SK-N-SH (cell line): ENCODE results near the gene PSG4. TPM values are rescaled to one million over a fixed set of nuclear protein-coding genes. Genes with fewer than 3 reads are reported as not detected.
A peak's percentile ranks its signal among the peaks of the same experiment; 100 is the strongest.
"Not testable (repeated sequence)": the region's sequence is repeated elsewhere in the genome, so short reads cannot be mapped to it uniquely, and the experiment has no call there.

Experiments used
- CTCF ChIA-PET: fragments of 300-600, 350-600 bp; formaldehyde crosslinking; extraction: SDS; loops from one replicate; lab custom pipeline; 2021; lab: Yijun Ruan, JAX
- POLR2A ChIA-PET: fragments of 350-600 bp; sonication (Branson Sonifier 250); formaldehyde crosslinking; extraction: SDS; loops from one replicate; lab custom pipeline; 2020; ENCODE audit warnings: antibody characterized with exemption, inconsistent platforms; lab: Yijun Ruan, JAX
- DNase-seq: peaks from one replicate; pipeline ENCODE4 v3.0.0; 2012
- H2AFZ ChIP-seq: fragments of 200-600 bp; sonication (generic); 2 replicates; pipeline ENCODE4 v1.8.1; 2016; ENCODE audit warnings: antibody characterized with exemption, mild to moderate bottlenecking, low read depth
- H3F3A ChIP-seq: fragments of 200-600 bp; sonication (generic); replicated peaks from 2 replicates; pipeline ENCODE3; 2016; ENCODE audit warnings: antibody characterized with exemption, mild to moderate bottlenecking; ENCODE audit not compliant: insufficient read depth
- H3K27ac ChIP-seq, 2 experiments: fragments of 200-500 bp in 1 of 2; fragments of 200-600 bp in 1 of 2; sonication (Bioruptor generic) in 1 of 2; sonication (generic), shearing (Covaris generic) in 1 of 2; 2 replicates each; pipeline versions ENCODE4 v1.5.1 to v1.6.1; 2014 to 2016; ENCODE audit warnings: low read depth in 2 of 2, inconsistent platforms in 1 of 2, low read length in 1 of 2, mild to moderate bottlenecking in 1 of 2, mixed read lengths in 1 of 2
- H3K27me3 ChIP-seq: fragments of 200-600 bp; sonication (generic), shearing (Covaris generic); 2 replicates; pipeline ENCODE4 v1.6.1; 2016; ENCODE audit warnings: mixed run types; ENCODE audit not compliant: insufficient read depth
- H3K36me3 ChIP-seq, 2 experiments: fragments of 200-500 bp in 1 of 2; fragments of 200-600 bp in 1 of 2; sonication (Bioruptor generic) in 1 of 2; sonication (generic) in 1 of 2; replicated peaks in 1 of 2; 2 replicates each; pipeline versions ENCODE3 to v1.5.1; 2014 to 2016; ENCODE audit warnings: low read length in 1 of 2, mild to moderate bottlenecking in 1 of 2; ENCODE audit not compliant: insufficient read depth in 2 of 2, control insufficient read depth in 1 of 2
- H3K4me1 ChIP-seq, 2 experiments: fragments of 200-500 bp in 1 of 2; fragments of 200-600 bp in 1 of 2; sonication (Bioruptor generic) in 1 of 2; sonication (generic), shearing (Covaris generic) in 1 of 2; 2 replicates each; pipeline versions ENCODE4 v1.5.1 to v1.6.1; 2014 to 2016; ENCODE audit warnings: low read depth in 1 of 2, low read length in 1 of 2, mixed run types in 1 of 2; ENCODE audit not compliant: insufficient read depth in 2 of 2, control insufficient read depth in 1 of 2
- H3K4me2 ChIP-seq: fragments of 200-600 bp; sonication (generic), shearing (Covaris generic); 2 replicates; pipeline ENCODE4 v1.6.1; 2017; ENCODE audit warnings: mixed run types
- H3K4me3 ChIP-seq, 2 experiments: fragments of 200-500 bp in 1 of 2; fragments of 200-600 bp in 1 of 2; sonication (Bioruptor generic) in 1 of 2; sonication (generic), shearing (Covaris generic) in 1 of 2; 2 replicates each; pipeline versions ENCODE4 v1.5.1 to v1.8.1; 2014 to 2016; ENCODE audit warnings: low read depth in 2 of 2, inconsistent platforms in 1 of 2, low read length in 1 of 2, mild to moderate bottlenecking in 1 of 2, mixed read lengths in 1 of 2, moderate library complexity in 1 of 2
- H3K79me2 ChIP-seq: fragments of 200-600 bp; sonication (generic); 2 replicates; pipeline ENCODE4 v1.8.1; 2017; ENCODE audit warnings: mild to moderate bottlenecking; ENCODE audit not compliant: insufficient read depth
- H3K9ac ChIP-seq: fragments of 200-600 bp; sonication (generic); 2 replicates; pipeline ENCODE4 v1.6.1; 2017; ENCODE audit warnings: mixed run types
- H3K9me2 ChIP-seq: fragments of 200-600 bp; sonication (generic); 2 replicates; pipeline ENCODE4 v1.6.1; 2017; ENCODE audit warnings: mixed run types
- H3K9me3 ChIP-seq: fragments of 200-600 bp; sonication (generic); 2 replicates; pipeline ENCODE4 v1.6.1; 2017; ENCODE audit warnings: mixed run types, mild to moderate bottlenecking, moderate library complexity
- H4K20me1 ChIP-seq: fragments of 200-600 bp; sonication (generic); 2 replicates; pipeline ENCODE4 v1.6.1; 2017; ENCODE audit warnings: mild to moderate bottlenecking, mixed run types; ENCODE audit not compliant: insufficient read depth
- EP300 ChIP-seq, 2 experiments: IDR thresholded peaks; 2 replicates each; pipeline versions ENCODE4 v1.4.0 to v1.6.1; 2012; ENCODE audit warnings: borderline replicate concordance in 1 of 2, low read depth in 1 of 2, low read length in 1 of 2
- FOSL2 ChIP-seq: IDR thresholded peaks from 2 replicates; pipeline ENCODE4 v1.4.0; 2012; ENCODE audit warnings: low read depth, mild to moderate bottlenecking, moderate library complexity, borderline replicate concordance
- FOXM1 ChIP-seq: IDR thresholded peaks from 2 replicates; pipeline ENCODE4 v1.4.0; 2012; ENCODE audit warnings: low read depth, mild to moderate bottlenecking
- JUND ChIP-seq: IDR thresholded peaks from 2 replicates; pipeline ENCODE4 v1.4.0; 2012
- MEF2A ChIP-seq: IDR thresholded peaks from 2 replicates; pipeline ENCODE4 v1.4.0; 2012; ENCODE audit warnings: low read depth, borderline replicate concordance
- NFIC ChIP-seq: IDR thresholded peaks from 2 replicates; pipeline ENCODE4 v1.4.0; 2012; ENCODE audit warnings: borderline replicate concordance
- POLR2AphosphoS5 ChIP-seq: IDR thresholded peaks from 2 replicates; pipeline ENCODE4 v1.6.1; 2012; ENCODE audit warnings: low read depth, low read length
- RXRA ChIP-seq: IDR thresholded peaks from 2 replicates; pipeline ENCODE4 v1.4.0; 2012; ENCODE audit warnings: low read depth, mild to moderate bottlenecking, borderline replicate concordance
- SIN3A ChIP-seq: IDR thresholded peaks from 2 replicates; pipeline ENCODE4 v1.6.1; 2012; ENCODE audit warnings: low read depth, mild to moderate bottlenecking, low read length, moderate library complexity, borderline replicate concordance
- TCF12 ChIP-seq: IDR thresholded peaks from 2 replicates; pipeline ENCODE4 v1.4.0; 2012
- TEAD4 ChIP-seq: IDR thresholded peaks from 2 replicates; pipeline ENCODE4 v1.4.0; 2012; ENCODE audit warnings: mild to moderate bottlenecking, borderline replicate concordance; ENCODE audit not compliant: insufficient read depth
- WGBS: methylation state at CpG from one replicate; pipeline ENCODE4 v1.1.6; 2017; ENCODE audit warnings: low lambda C conversion rate; 5-methylcytosine and 5-hydroxymethylcytosine counted together
- polyA plus RNA-seq, 3 experiments: library from polyadenylated mRNA; depleted of rRNA; stranded (reverse); fragments of >200 nt; gene quantifications; 2 replicates each; pipeline ENCODE4 v1.2.3, GENCODE V29; 2012
- TF ChIP-seq, protein P1 (sequence below): IDR thresholded peaks from 2 replicates; pipeline ENCODE4; 2012
- TF ChIP-seq, protein P2 (sequence below): IDR thresholded peaks from 2 replicates; pipeline ENCODE4 v1.4.0; 2012; ENCODE audit warnings: low read depth, borderline replicate concordance
- TF ChIP-seq, protein P3 (sequence below): IDR thresholded peaks from 2 replicates; pipeline ENCODE4 v1.4.0; 2012; ENCODE audit warnings: low read depth
- TF ChIP-seq, protein P4 (sequence below): fragments of 200-600 bp; sonication (generic); IDR thresholded peaks from 2 replicates; pipeline ENCODE4 v1.6.1; 2017; ENCODE audit warnings: antibody characterized with exemption, mild to moderate bottlenecking, moderate library complexity

The PSG4 gene
- polyA plus RNA-seq, 1 of the 3 experiments (the other 2 are of a cell fraction) = 175 TPM

DNA sequence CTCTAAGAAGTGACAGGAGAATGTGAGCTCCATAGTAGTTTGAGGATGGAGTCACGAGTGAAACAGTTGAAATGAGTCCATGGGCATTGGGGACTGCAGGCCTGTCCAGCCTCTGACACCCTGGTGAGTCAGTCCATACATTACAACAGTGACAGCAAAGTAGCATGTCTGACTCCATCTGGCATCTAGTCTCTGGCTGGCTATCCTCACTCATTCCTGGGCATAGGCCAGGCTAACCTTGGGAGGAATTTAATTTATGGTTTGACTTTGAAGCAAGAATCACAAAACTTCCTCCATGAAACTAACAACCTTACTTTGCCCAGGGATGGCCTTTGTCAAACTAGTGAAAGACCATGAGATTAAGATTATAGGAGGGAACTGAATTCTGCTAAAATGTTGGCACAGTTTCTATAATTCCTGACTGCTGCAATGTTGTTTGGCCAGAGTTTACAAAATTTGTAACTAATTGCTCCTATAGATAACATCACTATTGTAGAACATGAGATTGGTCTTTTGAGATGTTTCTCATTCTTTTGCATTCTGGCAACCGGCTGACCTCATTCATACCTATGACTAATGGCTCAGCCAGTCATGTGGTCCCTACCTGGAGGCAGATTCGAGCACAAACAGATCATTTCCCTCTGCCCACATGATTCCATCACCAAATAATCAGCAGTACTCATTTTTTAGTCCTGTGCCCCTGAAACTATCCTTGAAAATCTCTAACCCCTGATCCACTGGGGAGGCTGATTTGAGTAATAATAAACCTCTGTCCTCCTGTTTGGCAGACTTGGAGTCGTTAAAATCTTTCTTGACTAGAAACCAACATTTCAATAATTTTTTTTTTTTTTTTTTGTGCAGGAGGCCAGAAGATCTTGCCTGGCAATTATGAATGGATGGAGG is 23.3 kb downstream of the PSG4 start:
- H3K36me3 ChIP-seq, CTCF ChIA-PET, H4K20me1 ChIP-seq, POLR2A ChIA-PET, H2AFZ ChIP-seq, DNase-seq, H3K27me3 ChIP-seq, H3K9me3 ChIP-seq, H3K9me2 ChIP-seq, H3K4me3 ChIP-seq: not testable (repeated sequence)
- H3K4me1 ChIP-seq = peaks cover 0 to 22% of the 10 kb centered on the region in 2 experiments; a peak in 2 of 4 replicates
- peak overlapping the region; percentile 61 for H3K4me2 ChIP-seq
- 3% methylated on average over 4 of the region's 4 CpGs for WGBS
- H3F3A ChIP-seq = peaks cover 36% of the 10 kb centered on the region
- TF ChIP-seq JUND = peak; percentile 78
- TF ChIP-seq FOXM1 = peak; percentile 81; the same call in 1 of the 2 replicates
- TF ChIP-seq, protein P1, sequence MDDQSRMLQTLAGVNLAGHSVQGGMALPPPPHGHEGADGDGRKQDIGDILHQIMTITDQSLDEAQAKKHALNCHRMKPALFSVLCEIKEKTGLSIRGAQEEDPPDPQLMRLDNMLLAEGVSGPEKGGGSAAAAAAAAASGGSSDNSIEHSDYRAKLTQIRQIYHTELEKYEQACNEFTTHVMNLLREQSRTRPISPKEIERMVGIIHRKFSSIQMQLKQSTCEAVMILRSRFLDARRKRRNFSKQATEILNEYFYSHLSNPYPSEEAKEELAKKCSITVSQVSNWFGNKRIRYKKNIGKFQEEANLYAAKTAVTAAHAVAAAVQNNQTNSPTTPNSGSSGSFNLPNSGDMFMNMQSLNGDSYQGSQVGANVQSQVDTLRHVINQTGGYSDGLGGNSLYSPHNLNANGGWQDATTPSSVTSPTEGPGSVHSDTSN = peak; percentile 87
- TF ChIP-seq SIN3A = peak; percentile 37; the same call in 1 of the 2 replicates
- peak; percentile 88 for TF ChIP-seq NFIC
- TF ChIP-seq RXRA = peak; percentile 83; the same call in 1 of the 2 replicates
- TF ChIP-seq EP300 (IDR thresholded peaks at IDR 0.05; ENCODE audit: borderline replicate concordance in 1 of 2, low read depth in 1 of 2, low read length in 1 of 2) = peak in 1 of 2 experiments; percentile 84; a peak in 2 of 4 replicates
- peak; percentile 59 for TF ChIP-seq POLR2AphosphoS5
- TF ChIP-seq MEF2A = peak; percentile 25; the same call in 1 of the 2 replicates
- TF ChIP-seq TEAD4 = peak; percentile 86
- TF ChIP-seq FOSL2 = peak; percentile 72; the same call in 1 of the 2 replicates
- TF ChIP-seq, protein P2, sequence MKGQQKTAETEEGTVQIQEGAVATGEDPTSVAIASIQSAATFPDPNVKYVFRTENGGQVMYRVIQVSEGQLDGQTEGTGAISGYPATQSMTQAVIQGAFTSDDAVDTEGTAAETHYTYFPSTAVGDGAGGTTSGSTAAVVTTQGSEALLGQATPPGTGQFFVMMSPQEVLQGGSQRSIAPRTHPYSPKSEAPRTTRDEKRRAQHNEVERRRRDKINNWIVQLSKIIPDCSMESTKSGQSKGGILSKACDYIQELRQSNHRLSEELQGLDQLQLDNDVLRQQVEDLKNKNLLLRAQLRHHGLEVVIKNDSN = peak; percentile 60; the same call in 1 of the 2 replicates
- TF ChIP-seq, protein P3, sequence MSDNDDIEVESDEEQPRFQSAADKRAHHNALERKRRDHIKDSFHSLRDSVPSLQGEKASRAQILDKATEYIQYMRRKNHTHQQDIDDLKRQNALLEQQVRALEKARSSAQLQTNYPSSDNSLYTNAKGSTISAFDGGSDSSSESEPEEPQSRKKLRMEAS = peak; percentile 75
- TF ChIP-seq TCF12 = peak; percentile 79
- peaks cover 24% of the 10 kb centered on the region; the same call in 1 of the 2 replicates for H3K79me2 ChIP-seq
- peak overlapping the region; percentile 43 to 95; a peak in 3 of 4 replicates for H3K27ac ChIP-seq
- H3K9ac ChIP-seq = peak overlapping the region; percentile 73

DNA sequence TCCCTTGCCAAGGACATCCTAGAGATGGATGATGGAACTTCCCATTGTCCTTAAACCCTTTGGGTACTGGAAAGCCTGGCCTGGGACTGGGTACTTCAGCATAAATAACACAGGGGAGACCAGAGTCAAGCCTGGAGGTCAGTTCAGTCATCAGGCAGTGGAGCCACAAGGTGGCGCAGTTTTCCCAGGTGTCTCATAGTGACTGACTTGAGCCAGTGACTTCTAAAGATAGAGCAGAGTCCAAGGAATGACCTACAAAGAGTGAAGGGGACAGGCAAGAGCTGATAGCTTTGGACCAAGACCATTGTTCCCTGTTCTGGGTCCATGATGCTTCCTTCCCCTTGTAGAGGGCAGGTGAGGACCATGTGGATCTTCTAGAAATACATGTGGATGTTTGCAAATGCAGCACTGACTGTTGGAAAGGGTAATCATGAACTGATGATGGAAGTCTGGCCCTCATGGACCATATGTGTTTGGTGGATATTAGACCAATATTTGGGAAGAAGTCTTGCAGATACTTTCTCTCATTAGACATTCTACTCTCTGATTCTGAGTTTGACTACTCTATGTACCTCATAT is 25.8 kb downstream of the PSG4 start:
- H3K27ac ChIP-seq, H3K9me2 ChIP-seq, H3K36me3 ChIP-seq, H3K79me2 ChIP-seq, H3K27me3 ChIP-seq, CTCF ChIA-PET, H2AFZ ChIP-seq, H3K9ac ChIP-seq, H3K4me2 ChIP-seq, DNase-seq, POLR2A ChIA-PET, H3K4me3 ChIP-seq, H3K9me3 ChIP-seq, H4K20me1 ChIP-seq: not testable (repeated sequence)
- Histone ChIP-seq H3F3A (peaks cover 36% of the 10 kb centered on the region), H3K4me1 (peaks cover 0 to 13% of the 10 kb centered on the region in 2 experiments; a peak in 2 of 4 replicates)
- WGBS = 30% methylated on average over 1 of the region's 1 CpG
- TF ChIP-seq, protein P4, sequence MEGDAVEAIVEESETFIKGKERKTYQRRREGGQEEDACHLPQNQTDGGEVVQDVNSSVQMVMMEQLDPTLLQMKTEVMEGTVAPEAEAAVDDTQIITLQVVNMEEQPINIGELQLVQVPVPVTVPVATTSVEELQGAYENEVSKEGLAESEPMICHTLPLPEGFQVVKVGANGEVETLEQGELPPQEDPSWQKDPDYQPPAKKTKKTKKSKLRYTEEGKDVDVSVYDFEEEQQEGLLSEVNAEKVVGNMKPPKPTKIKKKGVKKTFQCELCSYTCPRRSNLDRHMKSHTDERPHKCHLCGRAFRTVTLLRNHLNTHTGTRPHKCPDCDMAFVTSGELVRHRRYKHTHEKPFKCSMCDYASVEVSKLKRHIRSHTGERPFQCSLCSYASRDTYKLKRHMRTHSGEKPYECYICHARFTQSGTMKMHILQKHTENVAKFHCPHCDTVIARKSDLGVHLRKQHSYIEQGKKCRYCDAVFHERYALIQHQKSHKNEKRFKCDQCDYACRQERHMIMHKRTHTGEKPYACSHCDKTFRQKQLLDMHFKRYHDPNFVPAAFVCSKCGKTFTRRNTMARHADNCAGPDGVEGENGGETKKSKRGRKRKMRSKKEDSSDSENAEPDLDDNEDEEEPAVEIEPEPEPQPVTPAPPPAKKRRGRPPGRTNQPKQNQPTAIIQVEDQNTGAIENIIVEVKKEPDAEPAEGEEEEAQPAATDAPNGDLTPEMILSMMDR = peak; percentile 51

DNA sequence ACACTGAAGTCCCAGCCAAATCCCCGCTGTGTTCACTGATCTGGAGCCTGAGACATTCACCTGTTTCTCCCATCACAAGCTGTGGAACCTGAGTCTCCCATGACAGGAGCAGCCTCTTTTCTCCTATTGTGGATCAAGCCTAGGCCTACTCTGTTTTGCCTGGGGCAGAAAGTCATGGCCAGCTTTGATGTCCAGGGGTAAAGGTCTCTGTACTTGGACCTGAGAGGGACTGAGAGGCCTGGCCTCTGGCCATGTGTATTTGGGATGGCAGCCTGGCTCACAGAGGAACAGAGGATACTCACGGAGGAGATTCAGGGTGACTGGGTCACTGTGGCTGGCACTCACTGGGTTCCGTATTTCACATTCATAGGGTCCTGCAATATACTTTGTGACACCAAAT is 26.9 kb downstream of the PSG4 start:
- H3K9me2 ChIP-seq, H3K9ac ChIP-seq, H3K4me3 ChIP-seq, H4K20me1 ChIP-seq, POLR2A ChIA-PET, H3K36me3 ChIP-seq, H2AFZ ChIP-seq, H3K4me1 ChIP-seq, CTCF ChIA-PET, H3K27me3 ChIP-seq, H3K9me3 ChIP-seq, H3K27ac ChIP-seq, DNase-seq, H3K4me2 ChIP-seq, H3K79me2 ChIP-seq: not testable (repeated sequence)
- peaks cover 29% of the 10 kb centered on the region for H3F3A ChIP-seq
- WGBS = no CpG with 5 or more reads among the region's 3 CpGs
